GM20431 (cell line): ENCODE measurements around the gene SNRNP35.

Source experiments
- in situ Hi-C: fragments of 300-500 bp; cut with MseI, MboI; formaldehyde crosslinking; loops from one replicate; pipeline ENCODE4 v1.15.0; 2020; ENCODE audit warnings: low sequenced_read_pairs; ENCODE audit not compliant: unreplicated experiment

The SNRNP35 gene

GRCh38 chr12:123516216-123516780 is 58.4 kb downstream of the SNRNP35 start:
- in situ Hi-C loops, result no loop called here
